Erythroblast (primary cell): ENCODE results near the gene AADAT.
A peak's percentile ranks its signal among the peaks of the same experiment; 100 is the strongest.

Experiments
- DNase-seq, 2 experiments: peaks; one replicate each; lab custom pipeline; 2025; lab: John Stamatoyannopoulos, UW
- GATA1 ChIP-seq: IDR thresholded peaks from 2 replicates; pipeline ENCODE4 v1.6.1; 2011; ENCODE audit warnings: low read depth, mild to moderate bottlenecking, control low read depth, low read length, moderate library complexity
- POLR2A ChIP-seq: IDR thresholded peaks from 2 replicates; pipeline ENCODE4 v1.6.1; 2011; ENCODE audit warnings: mild to moderate bottlenecking, low read length

Gene AADAT

GRCh38 chr4:170033999-170034398 lies 55.8 kb downstream of the AADAT start:
- DNase-seq, result no peak
- TF ChIP-seq GATA1, result no peak
- TF ChIP-seq POLR2A, result no peak

GRCh38 chr4:170030121-170030520 lies 59.6 kb downstream of the AADAT start:
- TF ChIP-seq GATA1 (no peak), POLR2A (no peak)
- DNase-seq, result no peak

- no peak for TF ChIP-seq POLR2A
- TF ChIP-seq GATA1, result no peak
- DNase-seq, result peak; percentile 96 to 97
Observed at GRCh38 chr4:170027181-170027829, 62.5 kb downstream of the AADAT start.

GRCh38 chr4:170026253-170027021 lies 63.3 kb downstream of the AADAT start, which contains the start of gene MFAP3L:
Gene MFAP3L (minus strand): TSS chr4:170026395. CDS start chr4:170005877, 20,518 bp downstream.
- no peak for TF ChIP-seq GATA1
- TF ChIP-seq POLR2A, result peak; percentile 79

GRCh38 chr4:170025523-170026252 lies 64.1 kb downstream of the AADAT start:
- TF ChIP-seq POLR2A (no peak), GATA1 (no peak)
- DNase-seq, result peak; percentile 59 to 78

More at GRCh38 chr4:170026253-170027021, 63.3 kb downstream of the AADAT start, which contains the start of gene MFAP3L:
- peak; percentile 92 to 96 for DNase-seq

GRCh38 chr4:170022211-170022610 lies 67.5 kb downstream of the AADAT start:
- DNase-seq, result no peak
- TF ChIP-seq POLR2A (no peak), GATA1 (no peak)

GRCh38 chr4:170017252-170017651 lies 72.5 kb downstream of the AADAT start:
- TF ChIP-seq POLR2A (no peak), GATA1 (no peak)
- DNase-seq, result no peak

GRCh38 chr4:170015285-170015684 lies 74.5 kb downstream of the AADAT start:
- TF ChIP-seq POLR2A, result no peak
- TF ChIP-seq GATA1, result no peak
- DNase-seq, result no peak

- no peak for TF ChIP-seq POLR2A
- no peak for TF ChIP-seq GATA1
- DNase-seq, result peak in 1 of 2 experiments; percentile 37
Observed at GRCh38 chr4:170014359-170015011, 75.3 kb downstream of the AADAT start.

- DNase-seq, result no peak
- no peak for TF ChIP-seq GATA1
- no peak for TF ChIP-seq POLR2A
Observed at GRCh38 chr4:170012629-170012958, 77.2 kb downstream of the AADAT start.

GRCh38 chr4:170011921-170012628 lies 77.7 kb downstream of the AADAT start:
- no peak for TF ChIP-seq GATA1
- DNase-seq, result no peak
